HepG2 (cell line): ENCODE data around the gene DPP6. TPM values are rescaled to one million over a fixed set of nuclear protein-coding genes. Genes with fewer than 3 reads are reported as not detected.

Experiments used
- ATAC-seq: fragments of 200-7000 bp; cut with Tn5 transposase; 3 replicates; pipeline ENCODE4 v1.9.1; 2020; ENCODE audit warnings: mild to moderate bottlenecking, moderate library complexity
- BruUV-seq: library from RNA; stranded (reverse); fragments of 400-500 nt; replicated peaks from 2 replicates; lab custom pipeline; 2021; lab: Mats Ljungman, UMichigan
- CTCF ChIA-PET: fragments of 300-600 bp; formaldehyde crosslinking; extraction: SDS; loops from one replicate; lab custom pipeline; 2021; ENCODE audit warnings: low total read pairs, inconsistent platforms, low intra/inter-chr PET ratio; lab: Yijun Ruan, JAX
- POLR2A ChIA-PET: fragments of 350-600 bp; sonication (Branson Sonifier 250); formaldehyde crosslinking; loops from one replicate; lab custom pipeline; 2020; ENCODE audit warnings: antibody characterized with exemption, inconsistent platforms; lab: Yijun Ruan, JAX
- DNase-seq: peaks from one replicate; pipeline ENCODE4 v3.0.0-alpha.2; 2015; ENCODE audit warnings: low spot score
- FAIRE-seq: peaks from 3 replicates; lab custom pipeline; 2011; peaks lifted over from hg19 to GRCh38; lab: Jason Lieb, UNC
- H2AFZ ChIP-seq: one replicate; pipeline ENCODE4 v1.6.1; 2011; ENCODE audit warnings: low read length, inconsistent platforms
- H3K27ac ChIP-seq: fragments of 300-600 bp; 3 replicates; pipeline ENCODE4 v1.8.0; 2011; ENCODE audit warnings: mixed run types, mild to moderate bottlenecking, mixed read lengths, low read length, inconsistent platforms; ENCODE audit not compliant: insufficient read depth; ENCODE audit errors: extremely low read length
- H3K27me3 ChIP-seq, 2 experiments: fragments of 200-600 bp in 1 of 2; 2 replicates in 1 of 2; 3 replicates in 1 of 2; pipeline versions ENCODE4 v1.6.0 to v1.8.0; 2011; ENCODE audit warnings: low read length in 2 of 2, mild to moderate bottlenecking in 2 of 2, moderate library complexity in 2 of 2, inconsistent platforms in 1 of 2; ENCODE audit not compliant: insufficient read depth in 2 of 2, control insufficient read depth in 1 of 2
- H3K36me3 ChIP-seq, 2 experiments: fragments of 200-600 bp in 1 of 2; replicated peaks in 1 of 2; 2 replicates in 1 of 2; 3 replicates in 1 of 2; pipeline versions ENCODE4 v1.5.1 to v1.8.0; 2011; ENCODE audit warnings: low read length in 2 of 2, inconsistent platforms in 1 of 2; ENCODE audit not compliant: insufficient read depth in 2 of 2, control insufficient read depth in 1 of 2
- H3K4me1 ChIP-seq: 2 replicates; pipeline ENCODE4 v1.5.1; 2012; ENCODE audit warnings: low read length, inconsistent platforms; ENCODE audit not compliant: insufficient read depth
- H3K4me2 ChIP-seq: 2 replicates; pipeline ENCODE4 v1.6.0; 2011; ENCODE audit warnings: low read depth, low read length, inconsistent platforms
- H3K4me3 ChIP-seq, 3 experiments: fragments of 200-600 bp in 1 of 3; sonication (generic), shearing (Covaris generic) in 1 of 3; replicated peaks in 1 of 3; 2 replicates each; pipeline ENCODE4 v1.5.1; 2011 to 2016; ENCODE audit warnings: low read length in 3 of 3, inconsistent platforms in 2 of 3, low read depth in 2 of 3, mild to moderate bottlenecking in 2 of 3, control low read depth in 1 of 3, mixed read lengths in 1 of 3; ENCODE audit not compliant: insufficient read depth in 1 of 3
- H3K79me2 ChIP-seq: one replicate; pipeline ENCODE4 v1.6.1; 2011; ENCODE audit warnings: low read length, inconsistent platforms; ENCODE audit not compliant: insufficient read depth
- H3K9ac ChIP-seq: 2 replicates; pipeline ENCODE4 v1.6.0; 2011; ENCODE audit warnings: mild to moderate bottlenecking, low read depth, low read length, inconsistent platforms; ENCODE audit not compliant: insufficient read depth
- H3K9me3 ChIP-seq: 2 replicates; pipeline ENCODE4 v1.5.1; 2012; ENCODE audit warnings: mild to moderate bottlenecking, low read length
- H4K20me1 ChIP-seq: 2 replicates; pipeline ENCODE4 v1.6.0; 2011; ENCODE audit warnings: inconsistent platforms, mild to moderate bottlenecking, low read length, moderate library complexity; ENCODE audit not compliant: insufficient read depth
- KAT7 ChIP-seq: IDR thresholded peaks from 2 replicates; pipeline ENCODE4 v1.6.1; 2018; ENCODE audit warnings: borderline replicate concordance, missing compliant biosample characterization
- SAP130 ChIP-seq: IDR thresholded peaks from 2 replicates; pipeline ENCODE4 v1.6.1; 2016; ENCODE audit warnings: low read depth
- SOX6 ChIP-seq, 2 experiments: fragments of 450-650 bp in 1 of 2; sonication (generic) in 1 of 2; formaldehyde crosslinking in 1 of 2; IDR thresholded peaks; 2 replicates each; pipeline versions ENCODE4 v1.4.0 to v1.6.1; 2017 to 2020; ENCODE audit warnings: antibody characterized with exemption in 1 of 2, mild to moderate bottlenecking in 1 of 2, missing genetic modification reagents in 1 of 2
- TAF1 ChIP-seq: sonication (generic); formaldehyde crosslinking; IDR thresholded peaks from 2 replicates; pipeline ENCODE4 v1.4.0; 2020; ENCODE audit warnings: missing genetic modification reagents
- WGBS: methylation state at CpG from one replicate; pipeline ENCODE4 v1.1.6; 2017; ENCODE audit warnings: low lambda C conversion rate; 5-methylcytosine and 5-hydroxymethylcytosine counted together
- in situ Hi-C: cut with HindIII; loops from 2 replicates; pipeline ENCODE4 v1.10.0; 2017; ENCODE audit warnings: low pct_unique_long_range_greater_than_20kb; ENCODE audit not compliant: extremely low pct_ligation_motif_present
- intact Hi-C: fragments of 100-400 bp; cut with micrococcal nuclease; formaldehyde crosslinking; loops from one replicate; pipeline ENCODE4 v1.10.0; 2022; ENCODE audit not compliant: unreplicated experiment
- polyA plus RNA-seq, 8 experiments: library from polyadenylated mRNA; depleted of rRNA in 3 of 8; stranded (reverse) in 7 of 8; unstranded in 1 of 8; fragments of >200 nt; fragmentation: Illumina TruSeq in 4 of 8; extraction: Trizol in 4 of 8; gene quantifications; 2 replicates each; pipeline versions ENCODE4 v1.2.1 to v1.2.3, GENCODE V29; 2011 to 2016; ENCODE audit warnings: low read depth in 4 of 8, missing spikeins in 1 of 8, mixed read lengths in 1 of 8; ENCODE audit not compliant: insufficient read depth in 1 of 8
- total RNA-seq, 5 experiments: library from RNA; depleted of rRNA; stranded (reverse); fragments of >200 nt; fragmentation: Illumina TruSeq; extraction: Trizol; gene quantifications; 2 replicates each; pipeline ENCODE4 v1.2.3, GENCODE V29; 2016; ENCODE audit warnings: low read depth in 1 of 5

DPP6 gene
- total and polyA plus RNA-seq, 2 of the 13 experiments (the other 11 are each of a cell fraction or from before 2014, with no cell fraction given) = not detected

- TF ChIP-seq SOX6 (IDR thresholded peaks at IDR 0.05) = no peak
- TF ChIP-seq SOX6 (CRISPR knock-in tag; IDR thresholded peaks at IDR 0.05) = no peak
- no peak for TF ChIP-seq KAT7 (CRISPR knock-in tag)
Observed at GRCh38 chr7:154911411-154911810, 859.2 kb downstream of the DPP6 start (continued).

GRCh38 chr7:154911862-154912455 is 859.8 kb downstream of the DPP6 start:
- Histone ChIP-seq H3K27ac (no peak overlapping the region), H3K79me2 (no peaks in the 10 kb centered on the region), H3K9ac (no peak overlapping the region), H2AFZ (no peak overlapping the region), H3K4me2 (no peak overlapping the region), H3K27me3 (peaks cover 2 to 40% of the 10 kb centered on the region in 2 experiments; a peak in 4 of 5 replicates), H3K9me3 (peaks cover 15% of the 10 kb centered on the region), H4K20me1 (no peaks in the 10 kb centered on the region), H3K4me1 (peaks cover 8% of the 10 kb centered on the region), H3K36me3 (no peaks in the 10 kb centered on the region)
- no peak for DNase-seq
- ChIA-PET CTCF (no interaction called here), POLR2A (no interaction called here)
- intact Hi-C loops = loop anchor here (5.0 kb wide), 1 partner anchor 435 kb away; no protein-coding TSS in a partner anchor
- BruUV-seq = no TSS peak
- TF ChIP-seq SAP130 (CRISPR knock-in tag) (no peak), TAF1 (CRISPR knock-in tag) (no peak)
- TF ChIP-seq, all 625 proteins: peak for 0
- no peak for FAIRE-seq
- H3K4me3 ChIP-seq = no peak overlapping the region
- in situ Hi-C loops = no loop called here
- 66% methylated on average over 6 of the region's 6 CpGs for WGBS
- no peak for ATAC-seq
